Right lobe of liver (tissue), 4 donors: ENCODE data around the gene LPAR1.

Experiments used
- CTCF ChIP-seq, 4 donors: fragments of 200-600 bp in 3 of 4; fragments of 450-650 bp in 1 of 4; IDR thresholded peaks; one replicate each; pipeline versions ENCODE4 v1.5.1 to v1.8.0; 2016 to 2022; ENCODE audit warnings: antibody characterized with exemption in 4 of 4, mild to moderate bottlenecking in 2 of 4
- POLR2A ChIP-seq: fragments of 450-650 bp; IDR thresholded peaks from one replicate; pipeline ENCODE4 v1.6.1; 2017; ENCODE audit warnings: antibody characterized with exemption, mild to moderate bottlenecking
- donor health status: DM: no; HTN: no; CAD: no.
- donor health status: DM: no; HTN: no; CAD: no.
- donor health status: DM: no; HTN: yes; CAD: no.

DNA sequence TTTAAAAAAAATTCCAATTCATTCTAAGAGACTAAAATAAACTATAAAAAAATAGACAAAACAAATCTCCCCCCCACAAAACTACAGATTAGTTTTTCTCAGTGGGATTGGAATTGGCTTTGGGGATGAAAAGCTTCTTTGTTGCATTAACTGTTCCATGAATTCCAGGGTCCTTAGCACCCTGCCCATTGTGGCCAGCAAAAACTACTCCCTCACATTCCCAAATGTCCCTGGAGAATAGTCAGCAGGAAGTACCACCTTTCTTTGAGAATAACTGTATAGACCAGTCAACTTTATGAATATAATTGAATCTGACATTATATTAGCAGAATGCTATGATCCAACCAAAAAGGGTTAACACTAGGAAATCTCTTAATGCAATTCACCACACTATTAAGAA, 147.9 kb downstream of the LPAR1 start:
- TF ChIP-seq CTCF (IDR thresholded peaks at IDR 0.05) (no peak), POLR2A (no peak)
